Measurements from ENCODE around the gene RAP1GDS1. TPM values are rescaled to one million over a fixed set of nuclear protein-coding genes. Genes with fewer than 3 reads are reported as not detected.

RAP1GDS1 gene
- total RNA-seq, 4 donors from 2014 or later, result 36.2 to 40.9 (median 37.9) TPM

DNA sequence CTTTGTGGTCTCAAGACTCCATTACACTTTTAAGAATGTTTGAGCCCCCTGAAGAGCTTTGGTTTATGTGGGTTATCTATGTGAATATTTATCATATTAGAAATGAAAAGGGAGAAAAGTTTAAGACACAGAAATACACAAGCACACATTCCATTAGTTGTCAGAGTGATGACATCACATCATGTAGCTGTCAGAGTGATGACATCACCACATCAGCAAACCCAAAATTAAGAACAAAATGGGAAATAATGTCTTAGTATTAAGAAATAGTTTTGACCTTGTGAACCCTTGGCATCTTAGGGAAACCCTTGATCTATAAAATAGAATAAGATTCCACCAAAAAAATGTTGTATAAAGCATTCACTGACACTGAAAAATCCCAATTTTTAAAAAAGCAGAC lies 201.3 kb downstream of the RAP1GDS1 start:
- intact Hi-C loops (cut with DNase I), result loop anchor here (10.0 kb wide), 1 partner anchor 472 kb away; no protein-coding TSS in a partner anchor

DNA sequence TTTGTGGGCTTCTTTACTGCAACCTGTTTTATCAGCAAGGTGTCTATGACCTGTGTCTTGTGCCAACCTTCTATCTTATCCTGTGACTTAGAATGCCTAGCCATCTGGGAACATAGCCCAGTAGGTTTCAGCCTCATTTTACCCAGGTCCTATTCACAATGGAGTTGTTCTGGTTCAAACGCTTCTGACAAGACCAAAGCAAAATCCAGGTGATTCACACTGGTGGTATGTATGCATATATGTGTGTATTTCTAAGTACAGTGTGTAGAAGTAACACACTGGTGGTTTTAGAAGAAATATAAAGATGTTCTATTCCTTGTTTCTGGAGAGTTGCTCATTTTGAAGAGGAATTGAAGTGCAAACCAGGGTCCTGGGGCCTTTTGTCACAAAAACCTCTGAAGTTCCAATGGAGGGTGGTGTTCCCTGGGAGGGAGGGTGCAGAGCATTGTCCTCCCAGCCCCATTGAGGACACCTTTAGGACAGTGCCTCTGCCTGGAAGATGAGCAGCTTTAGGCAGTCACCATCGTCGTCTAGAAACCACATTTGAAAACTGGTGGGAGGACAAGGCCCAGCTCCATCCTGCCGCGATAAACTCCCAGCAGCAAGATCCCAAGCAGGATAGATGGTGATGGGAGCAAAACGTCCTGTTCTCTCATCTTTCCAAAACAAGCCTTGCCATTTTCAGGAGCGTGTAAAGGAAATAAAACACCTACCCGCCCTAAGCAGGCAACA lies 205.8 kb downstream of the RAP1GDS1 start:
- Histone ChIP-seq H3K27ac (peak overlapping the region in 1 of 3 donors; percentile 66), H3K27me3 (no peaks in the 10 kb centered on the region), H3K36me3 (no peaks in the 10 kb centered on the region), H3K9me3 (no peaks in the 10 kb centered on the region), H3K4me3 (replicated peaks in 1 of 3) (no peak overlapping the region), H3K4me1 (peaks cover 11 to 18% of the 10 kb centered on the region in 2 donors)
- WGBS, 2 donors, result 42 to 43% methylated on average over 8 of the region's 8 CpGs
- intact Hi-C loops (cut with DNase I), result loop anchor here (10.0 kb wide), 1 partner anchor 468 kb away; no protein-coding TSS in a partner anchor
- DNase-seq, result no peak
- TF ChIP-seq, protein P1, sequence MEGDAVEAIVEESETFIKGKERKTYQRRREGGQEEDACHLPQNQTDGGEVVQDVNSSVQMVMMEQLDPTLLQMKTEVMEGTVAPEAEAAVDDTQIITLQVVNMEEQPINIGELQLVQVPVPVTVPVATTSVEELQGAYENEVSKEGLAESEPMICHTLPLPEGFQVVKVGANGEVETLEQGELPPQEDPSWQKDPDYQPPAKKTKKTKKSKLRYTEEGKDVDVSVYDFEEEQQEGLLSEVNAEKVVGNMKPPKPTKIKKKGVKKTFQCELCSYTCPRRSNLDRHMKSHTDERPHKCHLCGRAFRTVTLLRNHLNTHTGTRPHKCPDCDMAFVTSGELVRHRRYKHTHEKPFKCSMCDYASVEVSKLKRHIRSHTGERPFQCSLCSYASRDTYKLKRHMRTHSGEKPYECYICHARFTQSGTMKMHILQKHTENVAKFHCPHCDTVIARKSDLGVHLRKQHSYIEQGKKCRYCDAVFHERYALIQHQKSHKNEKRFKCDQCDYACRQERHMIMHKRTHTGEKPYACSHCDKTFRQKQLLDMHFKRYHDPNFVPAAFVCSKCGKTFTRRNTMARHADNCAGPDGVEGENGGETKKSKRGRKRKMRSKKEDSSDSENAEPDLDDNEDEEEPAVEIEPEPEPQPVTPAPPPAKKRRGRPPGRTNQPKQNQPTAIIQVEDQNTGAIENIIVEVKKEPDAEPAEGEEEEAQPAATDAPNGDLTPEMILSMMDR (IDR thresholded peaks at IDR 0.05), result no peak
- TF ChIP-seq POLR2A (IDR thresholded peaks at IDR 0.05), result no peak

More for the DNA sequence above, 201.3 kb downstream of the RAP1GDS1 start:
- DNase-seq, result no peak
- Histone ChIP-seq H3K4me3 (replicated peaks in 1 of 3) (no peak overlapping the region), H3K27ac (no peak overlapping the region), H3K4me1 (peaks cover 0 to 2% of the 10 kb centered on the region in 2 donors), H3K27me3 (no peaks in the 10 kb centered on the region), H3K36me3 (no peaks in the 10 kb centered on the region), H3K9me3 (no peaks in the 10 kb centered on the region)
- TF ChIP-seq, protein P1 (IDR thresholded peaks at IDR 0.05), result no peak
- no peak for TF ChIP-seq POLR2A (IDR thresholded peaks at IDR 0.05)

DNA sequence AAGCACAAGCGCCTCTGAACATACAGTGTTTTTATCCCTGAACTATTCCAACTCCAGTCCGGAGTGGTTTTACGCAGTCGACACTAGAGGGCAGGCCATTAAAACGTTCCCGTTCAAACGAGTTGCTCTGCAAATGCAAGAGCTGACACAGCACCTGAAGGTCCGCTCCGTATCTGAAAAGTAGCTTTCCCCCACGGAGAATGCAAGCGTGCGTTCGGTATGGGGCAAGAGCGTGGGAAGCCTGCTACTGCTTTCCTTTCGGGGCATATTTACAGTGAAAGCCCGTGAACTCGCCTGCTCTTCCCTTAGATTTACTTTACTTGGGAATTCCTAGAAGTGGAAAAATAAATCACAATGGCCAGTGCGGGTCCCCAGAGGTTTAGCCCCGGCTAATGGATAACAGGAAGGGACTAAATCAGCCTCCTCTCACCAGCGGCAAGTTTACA lies 206.5 kb downstream of the RAP1GDS1 start:
- Histone ChIP-seq H3K27me3 (no peaks in the 10 kb centered on the region), H3K4me1 (peaks cover 11 to 18% of the 10 kb centered on the region in 2 donors), H3K4me3 (replicated peaks in 1 of 3) (peak overlapping the region in 2 of 3 donors; percentile 0 to 20), H3K27ac (peak overlapping the region in 2 of 3 donors; percentile 46 to 66), H3K36me3 (no peaks in the 10 kb centered on the region), H3K9me3 (no peaks in the 10 kb centered on the region)
- intact Hi-C loops (cut with DNase I), result loop anchor here (10.0 kb wide), 1 partner anchor 467 kb away; no protein-coding TSS in a partner anchor
- peak; percentile 81 to 86 for DNase-seq
- TF ChIP-seq, protein P1 (IDR thresholded peaks at IDR 0.05), result peak; percentile 43 to 88 (median 72)
- TF ChIP-seq POLR2A (IDR thresholded peaks at IDR 0.05), result no peak
- 2 to 3% methylated on average over 20 of the region's 20 CpGs for WGBS, 2 donors

DNA sequence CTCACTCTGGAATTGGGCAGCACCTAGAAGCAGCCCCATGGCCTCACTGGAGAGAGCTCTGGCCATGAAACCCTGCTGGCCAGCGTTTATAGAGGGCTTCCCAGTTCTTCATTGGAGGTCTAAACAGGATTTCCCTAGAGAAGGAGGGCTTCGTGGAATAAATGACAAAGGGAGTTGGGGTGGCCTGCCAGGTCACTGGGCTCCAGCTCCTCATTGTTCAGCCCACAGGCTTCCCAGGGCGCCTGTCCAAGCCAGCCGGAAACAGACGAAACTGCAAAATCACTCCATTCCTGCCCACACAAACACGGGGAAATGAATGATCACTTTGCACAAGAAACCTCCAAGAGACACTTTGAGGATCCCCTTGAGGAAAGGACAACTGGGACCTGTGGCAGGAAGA lies 207.5 kb downstream of the RAP1GDS1 start:
- no peaks in the 10 kb centered on the region for H3K36me3 ChIP-seq
- intact Hi-C loops (cut with DNase I), result loop anchor here (10.0 kb wide), 1 partner anchor 466 kb away; no protein-coding TSS in a partner anchor
- no peaks in the 10 kb centered on the region for H3K9me3 ChIP-seq
- H3K4me3 ChIP-seq (replicated peaks in 1 of 3), result no peak overlapping the region
- H3K27ac ChIP-seq, result peak overlapping the region; percentile 49 to 66 (median 57)
- 9 to 19% methylated on average over 6 of the region's 6 CpGs for WGBS, 2 donors
- no peak for TF ChIP-seq POLR2A (IDR thresholded peaks at IDR 0.05)
- TF ChIP-seq, protein P1 (IDR thresholded peaks at IDR 0.05), result no peak
- H3K4me1 ChIP-seq, result peaks cover 11 to 18% of the 10 kb centered on the region in 2 donors
- no peaks in the 10 kb centered on the region for H3K27me3 ChIP-seq
- DNase-seq, result peak; percentile 58

DNA sequence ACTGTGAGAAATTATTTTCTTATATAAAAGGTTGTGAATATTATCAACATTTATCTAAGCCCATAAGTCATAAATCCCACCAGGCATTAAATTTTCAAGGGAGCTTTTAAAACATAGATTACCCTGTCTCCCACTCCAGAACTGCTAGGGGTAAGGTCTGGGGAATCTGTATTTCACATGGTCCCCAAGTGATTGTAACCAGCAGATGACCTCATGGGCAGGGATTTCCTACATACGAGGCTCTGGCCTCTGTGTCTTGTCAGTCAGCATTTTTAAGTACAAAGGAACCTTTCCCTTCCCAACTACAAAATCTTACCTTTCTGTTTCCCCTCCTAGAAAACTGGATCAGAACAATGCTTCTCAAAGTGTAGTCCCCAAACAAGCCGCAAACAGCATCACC lies 208.6 kb downstream of the RAP1GDS1 start:
- intact Hi-C loops (cut with DNase I), result loop anchor here (10.0 kb wide), 2 partner anchors 185 to 465 kb away; partner anchors contain the start of gene TSPAN5
- H3K27me3 ChIP-seq, result no peaks in the 10 kb centered on the region
- TF ChIP-seq POLR2A (IDR thresholded peaks at IDR 0.05), result no peak
- TF ChIP-seq, protein P1 (IDR thresholded peaks at IDR 0.05), result no peak
- 74 to 85% methylated on average over 2 of the region's 2 CpGs for WGBS, 2 donors
- H3K4me1 ChIP-seq, result peaks cover 19 to 26% of the 10 kb centered on the region in 2 donors
- no peaks in the 10 kb centered on the region for H3K36me3 ChIP-seq
- H3K27ac ChIP-seq, result no peak overlapping the region
- no peaks in the 10 kb centered on the region for H3K9me3 ChIP-seq
- no peak overlapping the region for H3K4me3 ChIP-seq (replicated peaks in 1 of 3)
- no peak for DNase-seq
